ENCODE data around the gene ZNF217.
"Not testable (repeated sequence)": the region's sequence is repeated elsewhere in the genome, so short reads cannot be mapped to it uniquely, and the experiment has no call there.

GRCh38 chr20:53618490-53619000 lies 24.9 kb upstream of the ZNF217 start:
- not testable (repeated sequence) for TF ChIP-seq CTCF, POLR2A (IDR thresholded peaks at IDR 0.05)
